Measurements from ENCODE around the gene HCRTR1. TPM values are rescaled to one million over a fixed set of nuclear protein-coding genes. Genes with fewer than 3 reads are reported as not detected.

Gene HCRTR1
- total RNA-seq, 1 experiment from 2014 or later: not detected

GRCh38 chr1:31618916-31619846, 1.7 kb downstream of the HCRTR1 start:
- Histone ChIP-seq H3K4me3 (no peak overlapping the region), H3K79me2 (ENCODE audit: low read depth) (no peaks in the 10 kb centered on the region), H3K9me2 (ENCODE audit: insufficient read depth) (no peaks in the 10 kb centered on the region), H3K4me1 (replicated peaks; ENCODE audit: insufficient read depth) (no peaks in the 10 kb centered on the region), H3K36me3 (ENCODE audit: low read depth) (no peaks in the 10 kb centered on the region), H3K27ac (no peak overlapping the region), H4K20me1 (ENCODE audit: insufficient read depth) (no peaks in the 10 kb centered on the region), H3K4me2 (no peak overlapping the region), H2AFZ (no peak overlapping the region), H3F3A (ENCODE audit: insufficient read depth, low read depth) (no peaks in the 10 kb centered on the region), H3K9me3 (ENCODE audit: insufficient read depth, low read depth) (no peaks in the 10 kb centered on the region), H3K27me3 (ENCODE audit: insufficient read depth, low read depth) (no peaks in the 10 kb centered on the region)
- intact Hi-C loops (cut with micrococcal nuclease; ENCODE audit: unreplicated experiment): loop anchor here (1.0 kb wide), 2 partner anchors 55 to 434 kb away; no protein-coding TSS in a partner anchor
- no peak for TF ChIP-seq EZH2 (IDR thresholded peaks at IDR 0.05; ENCODE audit: low read depth)
- TF ChIP-seq CTCF (conservative IDR thresholded peaks at IDR 0.05): no peak
- DNase-seq: no peak
- ChIA-PET POLR2A (ENCODE audit: unreplicated experiment) (no interaction called here), CTCF (interaction anchor here (0.6 kb wide), 1 partner anchor 776 kb away, joined by 5 read pairs; no protein-coding TSS in a partner anchor)
- no TSS peak for BruUV-seq (replicated peaks)

- CTCF ChIA-PET: interaction anchor here (0.6 kb wide), 1 partner anchor 340 kb away, joined by 8 read pairs; no protein-coding TSS in a partner anchor
- H3K9me2 ChIP-seq (ENCODE audit: insufficient read depth): no peaks in the 10 kb centered on the region
- intact Hi-C loops (cut with micrococcal nuclease; ENCODE audit: unreplicated experiment): no loop called here
- H3K27me3 ChIP-seq (ENCODE audit: insufficient read depth, low read depth): no peaks in the 10 kb centered on the region
- no TSS peak for BruUV-seq (replicated peaks)
- TF ChIP-seq CTCF (conservative IDR thresholded peaks at IDR 0.05): no peak
- no peak for TF ChIP-seq EZH2 (IDR thresholded peaks at IDR 0.05; ENCODE audit: low read depth)
- H4K20me1 ChIP-seq (ENCODE audit: insufficient read depth): no peaks in the 10 kb centered on the region
- no peak for DNase-seq
- H3K36me3 ChIP-seq (ENCODE audit: low read depth): no peaks in the 10 kb centered on the region
- H3K9me3 ChIP-seq (ENCODE audit: insufficient read depth, low read depth): no peaks in the 10 kb centered on the region
- no peaks in the 10 kb centered on the region for H3K79me2 ChIP-seq (ENCODE audit: low read depth)
- H3K4me2 ChIP-seq: no peak overlapping the region
- no peak overlapping the region for H3K27ac ChIP-seq
- POLR2A ChIA-PET (ENCODE audit: unreplicated experiment): no interaction called here
- no peak overlapping the region for H2AFZ ChIP-seq
- no peaks in the 10 kb centered on the region for H3K4me1 ChIP-seq (replicated peaks; ENCODE audit: insufficient read depth)
- no peak overlapping the region for H3K4me3 ChIP-seq
- peaks cover 3% of the 10 kb centered on the region; the same call in 1 of the 2 replicates for H3F3A ChIP-seq (ENCODE audit: insufficient read depth, low read depth)
Observed at GRCh38 chr1:31620631-31621497, 3.4 kb downstream of the HCRTR1 start.

- POLR2A ChIA-PET (ENCODE audit: unreplicated experiment): no interaction called here
- no peaks in the 10 kb centered on the region for H3K36me3 ChIP-seq (ENCODE audit: low read depth)
- H3K27me3 ChIP-seq (ENCODE audit: insufficient read depth, low read depth): no peaks in the 10 kb centered on the region
- H4K20me1 ChIP-seq (ENCODE audit: insufficient read depth): no peaks in the 10 kb centered on the region
- CTCF ChIA-PET: interaction anchor here (0.6 kb wide), 1 partner anchor 341 kb away, joined by 8 read pairs; no protein-coding TSS in a partner anchor
- H2AFZ ChIP-seq: no peak overlapping the region
- intact Hi-C loops (cut with micrococcal nuclease; ENCODE audit: unreplicated experiment): no loop called here
- H3F3A ChIP-seq (ENCODE audit: insufficient read depth, low read depth): peaks cover 6% of the 10 kb centered on the region; the same call in 1 of the 2 replicates
- no TSS peak for BruUV-seq (replicated peaks)
- H3K9me3 ChIP-seq (ENCODE audit: insufficient read depth, low read depth): no peaks in the 10 kb centered on the region
- no peak overlapping the region for H3K4me2 ChIP-seq
- H3K4me1 ChIP-seq (replicated peaks; ENCODE audit: insufficient read depth): no peaks in the 10 kb centered on the region
- H3K9me2 ChIP-seq (ENCODE audit: insufficient read depth): no peaks in the 10 kb centered on the region
- TF ChIP-seq EZH2 (IDR thresholded peaks at IDR 0.05; ENCODE audit: low read depth): no peak
- DNase-seq: no peak
- no peak overlapping the region for H3K27ac ChIP-seq
- no peaks in the 10 kb centered on the region for H3K79me2 ChIP-seq (ENCODE audit: low read depth)
- no peak overlapping the region for H3K4me3 ChIP-seq
Observed at GRCh38 chr1:31621498-31621820, 4.0 kb downstream of the HCRTR1 start.
